GM12892 (cell line): ENCODE measurements around the gene PTK6.

Source experiments
- POLR2A ChIP-seq: IDR thresholded peaks from 2 replicates; pipeline ENCODE4 v1.6.1; 2011; ENCODE audit warnings: low read depth, low read length, control low read depth
- POLR2AphosphoS5 ChIP-seq: IDR thresholded peaks from 2 replicates; pipeline ENCODE4 v1.6.1; 2011; ENCODE audit warnings: low read depth, low read length, control low read depth
- TAF1 ChIP-seq: IDR thresholded peaks from 2 replicates; pipeline ENCODE4 v1.6.1; 2011; ENCODE audit warnings: low read depth, mild to moderate bottlenecking, control low read depth, low read length, borderline replicate concordance

DNA sequence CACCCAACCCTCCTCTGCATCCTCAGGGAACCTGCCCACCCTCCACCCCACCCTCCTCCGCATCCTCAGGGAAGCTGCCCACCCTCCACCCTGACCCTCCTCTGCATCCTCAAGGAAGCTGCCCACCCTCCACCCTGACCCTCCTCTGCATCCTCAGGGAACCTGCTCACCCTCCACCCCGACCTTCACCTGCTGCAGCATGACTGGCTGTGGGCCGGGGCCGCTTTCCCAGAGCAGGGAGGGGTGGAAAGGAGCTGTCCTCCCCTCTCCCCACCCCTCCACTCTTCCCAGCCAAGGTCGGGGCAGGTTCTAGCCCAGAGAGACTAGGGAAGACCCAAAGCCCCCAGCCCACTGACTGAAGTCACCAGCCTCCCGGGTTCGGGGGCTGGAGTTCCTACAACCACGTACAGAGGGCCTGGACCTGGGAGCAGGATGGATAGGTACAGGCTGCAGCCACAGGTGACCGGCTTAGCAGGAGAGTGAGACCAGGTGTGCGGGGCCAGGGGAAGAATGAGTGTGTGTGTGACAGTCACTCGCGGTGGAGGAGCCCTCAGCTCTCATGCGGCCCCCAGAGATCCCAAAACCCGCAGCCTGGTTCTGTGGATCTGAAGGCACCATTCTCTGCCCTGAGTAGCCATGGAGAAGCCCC lies 49.9 kb downstream of the PTK6 start:
- TF ChIP-seq POLR2A (no peak), POLR2AphosphoS5 (no peak), TAF1 (no peak)
